Measurements from ENCODE around the gene GIMAP8.

- TF ChIP-seq CTCF (IDR thresholded peaks at IDR 0.05) (no peak), POLR2A (IDR thresholded peaks at IDR 0.05) (no peak)
These were observed 73.6 kb downstream of the GIMAP8 start for GRCh38 chr7:150524018-150524417.
